WTC11 (cell line): Measurements from ENCODE around the gene PKHD1.

Source experiments
- ATF1 ChIP-seq: sonication (generic); formaldehyde crosslinking; IDR thresholded peaks from 2 replicates; pipeline ENCODE4 v1.8.1; 2023; ENCODE audit warnings: mild to moderate bottlenecking, moderate library complexity, missing genetic modification reagents
- CTCF ChIP-seq: fragments of 200-600 bp; IDR thresholded peaks from 2 replicates; pipeline ENCODE4 v1.8.0; 2022; ENCODE audit warnings: antibody characterized with exemption
- TP53 ChIP-seq: sonication (generic); formaldehyde crosslinking; IDR thresholded peaks from 2 replicates; pipeline ENCODE4 v1.8.1; 2023; ENCODE audit warnings: mild to moderate bottlenecking, missing genetic modification reagents

- TF ChIP-seq TP53 (CRISPR knock-in tag) (no peak), CTCF (no peak), ATF1 (CRISPR knock-in tag) (no peak)
These were observed 375.5 kb downstream of the PKHD1 start for GRCh38 chr6:51711876-51712275.
